Activated naive CD8-positive, alpha-beta T cell treated with anti-CD3 and anti-CD28 coated beads, Interleukin-2, amount 10 ng/mL, durations not matched to agents 7 days and 5 days (primary cell): ENCODE data around the gene SLC39A11. TPM values are rescaled to one million over a fixed set of nuclear protein-coding genes. Genes with fewer than 3 reads are reported as not detected.

Source experiments
- ATAC-seq: fragments of 150-1000 bp; cut with Tn5 transposase; one replicate; pipeline ENCODE4 v1.10.0; 2021; ENCODE audit warnings: low read depth, moderate library complexity
- POLR2A ChIA-PET: fragments of 350-600 bp; sonication (Branson Sonifier 250); formaldehyde crosslinking; loops from one replicate; lab custom pipeline; 2021; ENCODE audit warnings: antibody characterized with exemption; lab: Charles Lee
- DNase-seq: peaks from one replicate; pipeline ENCODE4 v3.0.0; 2021
- H3K27ac Mint-ChIP-seq: one replicate; pipeline ENCODE4 v1.8.0; 2022; ENCODE audit warnings: mild to moderate bottlenecking, mixed read lengths
- H3K27me3 Mint-ChIP-seq: one replicate; pipeline ENCODE4 v1.8.0; 2022; ENCODE audit warnings: mild to moderate bottlenecking, moderate library complexity, mixed read lengths
- H3K36me3 Mint-ChIP-seq: one replicate; pipeline ENCODE4 v1.8.0; 2021; ENCODE audit warnings: mild to moderate bottlenecking, mixed read lengths
- H3K4me1 Mint-ChIP-seq: one replicate; pipeline ENCODE4 v1.8.0; 2021; ENCODE audit warnings: mixed read lengths
- H3K4me3 Mint-ChIP-seq: one replicate; pipeline ENCODE4 v1.8.0; 2022; ENCODE audit warnings: mild to moderate bottlenecking, moderate library complexity, mixed read lengths
- H3K9me3 Mint-ChIP-seq: one replicate; pipeline ENCODE4 v1.8.0; 2021; ENCODE audit warnings: mixed read lengths
- total RNA-seq, 2 experiments: library from RNA; stranded (reverse); gene quantifications; one replicate each; pipeline ENCODE4 v1.2.3, GENCODE V29; 2021

The SLC39A11 gene
- total RNA-seq, 2 experiments from 2014 or later = 18.2 to 18.8 TPM

DNA sequence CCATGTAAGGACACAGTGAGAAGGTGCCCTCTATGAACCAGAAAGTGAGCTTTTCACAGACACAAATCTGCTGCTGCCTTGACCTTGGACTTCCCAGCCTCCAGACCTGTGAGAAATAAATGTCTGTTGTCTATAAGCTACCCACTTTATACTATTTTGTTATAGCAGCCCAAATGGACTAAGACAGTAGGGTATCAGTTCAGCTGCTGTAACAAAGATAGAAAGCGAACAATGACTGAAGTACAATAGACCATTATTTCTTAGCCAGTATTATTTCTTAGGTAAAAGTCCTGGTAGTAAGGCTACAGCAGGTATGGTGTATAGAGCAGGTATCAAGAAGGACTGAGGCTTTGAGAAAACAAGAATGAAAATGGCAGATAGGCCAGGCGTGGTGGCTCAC lies 117.0 kb downstream of the SLC39A11 start:
- H3K4me1 Mint-ChIP-seq = peaks cover 7% of the 10 kb centered on the region
- peaks cover 3% of the 10 kb centered on the region for H3K9me3 Mint-ChIP-seq
- no peaks in the 10 kb centered on the region for H3K27me3 Mint-ChIP-seq
- no peak overlapping the region for H3K27ac Mint-ChIP-seq
- POLR2A ChIA-PET = no interaction called here
- H3K4me3 Mint-ChIP-seq = no peak overlapping the region
- ATAC-seq (no peak), DNase-seq (no peak)
- peaks cover 4% of the 10 kb centered on the region for H3K36me3 Mint-ChIP-seq

DNA sequence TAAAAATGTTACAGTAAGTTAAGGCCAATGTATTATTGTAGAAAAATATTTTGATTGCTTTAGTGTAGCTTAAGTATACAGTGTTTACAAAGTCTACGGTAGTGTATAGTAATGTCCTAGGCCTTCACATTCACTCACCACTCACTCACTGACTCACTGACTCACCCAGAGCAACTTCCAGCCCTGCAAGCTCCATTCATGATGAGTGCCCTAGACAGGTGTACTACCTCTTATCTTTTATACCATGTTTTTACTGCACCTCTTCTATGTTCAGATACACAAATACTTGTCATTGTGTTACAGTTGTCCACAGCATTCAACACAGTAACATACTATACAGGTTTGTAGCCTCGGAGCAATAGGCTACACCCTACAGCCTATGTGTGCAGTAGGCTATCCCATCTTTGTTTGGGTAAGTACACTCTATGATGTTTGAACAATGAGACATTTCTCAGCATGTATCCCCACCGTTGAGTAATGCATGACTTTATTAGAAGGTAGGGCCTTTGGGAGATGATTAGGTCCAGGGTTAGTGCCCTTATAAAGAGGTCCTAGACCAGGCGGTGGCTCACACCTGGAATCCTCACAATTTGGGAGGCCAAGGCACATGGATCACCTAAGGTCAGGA lies 117.8 kb downstream of the SLC39A11 start:
- Mint-ChIP-seq H3K27me3 (no peaks in the 10 kb centered on the region), H3K27ac (no peak overlapping the region), H3K4me1 (peaks cover 7% of the 10 kb centered on the region), H3K4me3 (no peak overlapping the region), H3K36me3 (peaks cover 2% of the 10 kb centered on the region), H3K9me3 (peaks cover 2% of the 10 kb centered on the region)
- DNase-seq (no peak), ATAC-seq (no peak)
- POLR2A ChIA-PET = interaction anchor here (0.7 kb wide), 2 partner anchors 50 to 187 kb away, joined by 3 to 4 read pairs; no protein-coding TSS in a partner anchor

DNA sequence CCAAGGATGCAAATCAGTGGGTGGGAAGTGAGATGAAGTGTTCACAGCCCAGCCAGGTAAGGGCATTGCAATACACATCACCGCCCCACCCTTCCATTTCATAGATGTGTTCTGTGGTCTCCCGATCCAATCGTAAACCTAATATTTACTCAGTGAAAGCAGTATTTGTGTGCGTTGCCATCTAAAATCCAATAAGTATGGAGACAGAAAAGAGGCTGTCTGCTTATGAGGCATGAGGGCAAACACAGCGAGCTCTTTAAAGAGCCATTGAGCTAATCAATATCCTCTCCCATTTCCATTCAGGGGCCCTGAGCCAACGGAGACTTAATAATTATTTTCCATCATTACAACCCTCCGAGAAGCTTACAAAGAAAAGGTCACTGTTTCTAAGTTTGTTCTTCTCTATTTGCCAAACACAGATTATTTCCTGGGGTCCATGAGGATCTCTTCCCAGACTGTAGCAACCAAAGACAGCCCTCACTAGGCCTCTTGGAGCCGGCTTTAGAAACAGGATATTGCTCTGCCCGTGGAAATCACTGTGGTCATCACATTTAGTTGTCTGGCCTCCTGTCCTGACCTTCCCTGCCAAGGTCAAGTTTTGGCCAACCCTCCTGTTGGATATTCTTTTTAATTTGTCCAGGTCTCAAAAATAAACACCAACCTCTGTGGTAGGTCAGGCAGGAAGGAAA lies 120.1 kb downstream of the SLC39A11 start:
- Mint-ChIP-seq H3K27me3 (no peaks in the 10 kb centered on the region), H3K4me1 (no peaks in the 10 kb centered on the region), H3K4me3 (no peak overlapping the region), H3K27ac (no peak overlapping the region), H3K36me3 (no peaks in the 10 kb centered on the region), H3K9me3 (peaks cover 2% of the 10 kb centered on the region)
- no peak for ATAC-seq
- DNase-seq = no peak
- POLR2A ChIA-PET = no interaction called here

DNA sequence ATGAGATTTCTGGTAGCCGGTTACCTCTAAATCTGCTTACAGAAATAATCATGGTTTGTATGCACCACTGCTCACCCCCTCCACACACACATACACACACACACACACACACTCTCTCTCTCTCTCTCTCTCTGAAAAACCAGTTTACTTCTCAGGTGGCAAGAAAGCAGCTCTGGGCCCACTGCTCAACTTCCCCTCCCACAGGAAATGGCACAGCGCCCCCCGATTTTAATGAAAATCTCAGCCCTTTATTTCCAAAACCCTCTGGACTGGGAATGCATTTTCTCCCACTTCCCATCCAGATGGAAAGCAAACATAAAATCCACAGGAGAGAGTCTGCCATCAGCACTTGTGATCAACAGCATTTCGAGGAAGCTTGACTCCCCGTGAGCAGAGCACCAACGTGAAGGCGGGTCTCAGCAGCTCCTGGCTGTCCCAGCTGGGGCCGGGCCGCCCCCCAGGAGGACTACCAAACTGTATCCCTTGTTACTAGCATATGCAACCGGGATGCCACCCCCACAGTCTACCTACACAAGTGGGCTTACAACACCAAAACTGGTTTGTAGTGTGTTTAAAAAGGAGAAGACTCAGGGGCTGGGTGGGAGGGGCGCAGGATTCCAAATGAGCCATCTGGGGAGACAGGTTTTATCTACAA lies 121.1 kb downstream of the SLC39A11 start:
- ATAC-seq (no peak), DNase-seq (no peak)
- Mint-ChIP-seq H3K36me3 (no peaks in the 10 kb centered on the region), H3K4me3 (no peak overlapping the region), H3K27me3 (no peaks in the 10 kb centered on the region), H3K4me1 (no peaks in the 10 kb centered on the region), H3K9me3 (peaks cover 2% of the 10 kb centered on the region), H3K27ac (no peak overlapping the region)
- POLR2A ChIA-PET = no interaction called here

DNA sequence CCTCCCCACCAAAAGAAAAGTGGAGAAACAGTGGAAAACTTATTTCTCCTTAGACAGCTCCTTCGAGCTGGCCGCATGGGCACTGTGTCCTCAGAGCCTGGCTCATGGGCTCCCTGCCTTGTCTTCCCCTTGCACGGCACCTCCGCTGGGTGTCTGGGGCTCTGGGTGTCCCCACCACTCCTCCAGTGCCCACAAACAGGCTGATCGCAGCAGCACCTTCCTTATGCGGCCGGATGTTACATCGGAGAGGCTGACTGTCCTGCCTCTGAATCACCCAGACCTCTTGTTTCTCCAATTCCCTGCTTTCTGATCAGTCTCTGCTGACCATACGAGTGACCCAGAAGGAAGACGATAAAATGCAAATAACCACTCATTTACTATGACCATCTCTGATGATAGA lies 121.7 kb downstream of the SLC39A11 start:
- no peak overlapping the region for H3K27ac Mint-ChIP-seq
- H3K4me3 Mint-ChIP-seq = no peak overlapping the region
- H3K9me3 Mint-ChIP-seq = no peaks in the 10 kb centered on the region
- H3K27me3 Mint-ChIP-seq = no peaks in the 10 kb centered on the region
- ATAC-seq (no peak), DNase-seq (no peak)
- H3K4me1 Mint-ChIP-seq = no peaks in the 10 kb centered on the region
- POLR2A ChIA-PET = no interaction called here
- no peaks in the 10 kb centered on the region for H3K36me3 Mint-ChIP-seq

DNA sequence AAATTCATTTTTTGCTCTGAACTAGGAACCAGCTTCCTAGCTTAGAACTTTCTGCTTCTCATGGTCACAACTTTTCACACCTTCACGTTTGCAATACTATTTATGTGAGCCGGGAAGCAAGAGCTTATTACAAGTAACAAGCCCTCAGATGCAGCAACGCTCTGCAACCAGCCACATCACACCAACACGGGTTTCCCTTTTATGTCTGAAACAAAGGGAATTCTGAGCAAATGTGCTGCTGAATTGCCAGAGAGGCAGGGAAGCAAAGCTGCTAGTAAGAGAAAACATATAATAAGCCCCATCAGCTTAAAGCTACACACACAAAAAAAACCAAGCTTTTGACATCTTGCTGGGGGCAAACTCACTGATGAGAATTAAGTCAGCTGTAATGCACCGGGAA lies 122.2 kb downstream of the SLC39A11 start:
- no peaks in the 10 kb centered on the region for H3K4me1 Mint-ChIP-seq
- no peak for DNase-seq
- no peak for ATAC-seq
- no peak overlapping the region for H3K4me3 Mint-ChIP-seq
- no peak overlapping the region for H3K27ac Mint-ChIP-seq
- no peaks in the 10 kb centered on the region for H3K36me3 Mint-ChIP-seq
- POLR2A ChIA-PET = no interaction called here
- H3K27me3 Mint-ChIP-seq = no peaks in the 10 kb centered on the region
- no peaks in the 10 kb centered on the region for H3K9me3 Mint-ChIP-seq

DNA sequence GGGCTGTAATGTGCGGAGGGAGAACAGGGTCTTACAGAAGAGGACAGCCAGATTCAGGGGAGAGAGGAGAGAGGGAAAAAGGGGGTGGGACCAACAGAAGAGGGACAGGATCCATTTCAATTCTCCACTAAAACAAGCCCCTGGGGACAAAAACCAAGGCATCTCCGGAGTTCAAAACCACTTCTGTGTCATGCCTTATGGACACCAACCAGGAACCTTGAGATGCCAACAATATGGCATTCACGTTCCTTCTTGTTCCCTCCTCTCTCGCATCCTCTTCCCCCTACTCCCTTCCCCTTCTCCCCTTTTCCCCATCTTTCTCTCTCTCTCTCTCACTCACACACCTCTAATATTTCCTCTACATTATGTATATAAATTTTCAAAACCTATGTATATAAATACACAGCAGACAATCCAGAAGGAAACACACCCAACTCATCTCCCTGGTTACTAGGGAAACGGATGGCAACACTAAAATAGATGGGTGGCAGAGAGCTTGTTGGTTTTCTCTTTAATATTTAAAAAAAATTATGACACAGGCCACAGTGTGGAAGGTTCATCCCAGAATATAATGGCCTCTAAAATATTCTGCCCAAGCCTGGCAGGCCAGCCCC lies 123.1 kb downstream of the SLC39A11 start:
- Mint-ChIP-seq H3K27me3 (no peaks in the 10 kb centered on the region), H3K27ac (no peak overlapping the region), H3K4me3 (no peak overlapping the region), H3K4me1 (no peaks in the 10 kb centered on the region), H3K36me3 (no peaks in the 10 kb centered on the region), H3K9me3 (no peaks in the 10 kb centered on the region)
- DNase-seq (no peak), ATAC-seq (no peak)
- POLR2A ChIA-PET = no interaction called here

DNA sequence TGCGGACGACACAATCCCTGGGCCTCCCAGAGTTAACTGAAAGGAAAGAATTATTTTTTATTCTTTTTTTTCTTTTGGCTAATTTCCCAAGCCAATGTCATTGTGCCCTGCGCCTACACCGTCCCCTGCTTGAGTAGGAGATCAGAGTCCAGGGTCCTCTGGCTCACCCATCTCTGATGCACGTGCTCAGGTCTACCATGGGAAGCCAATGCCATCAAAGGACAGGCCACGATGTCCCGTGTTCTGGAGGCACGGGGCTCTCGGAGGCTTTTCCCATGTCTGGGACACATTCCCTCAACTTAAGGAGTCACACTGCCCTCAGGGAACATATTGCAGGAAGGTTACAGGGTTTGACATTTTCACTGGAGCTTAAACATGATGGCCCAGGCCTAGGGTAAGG lies 123.7 kb downstream of the SLC39A11 start:
- Mint-ChIP-seq H3K27ac (no peak overlapping the region), H3K4me3 (no peak overlapping the region), H3K27me3 (no peaks in the 10 kb centered on the region), H3K9me3 (no peaks in the 10 kb centered on the region), H3K36me3 (no peaks in the 10 kb centered on the region), H3K4me1 (no peaks in the 10 kb centered on the region)
- DNase-seq (no peak), ATAC-seq (no peak)
- POLR2A ChIA-PET = no interaction called here

DNA sequence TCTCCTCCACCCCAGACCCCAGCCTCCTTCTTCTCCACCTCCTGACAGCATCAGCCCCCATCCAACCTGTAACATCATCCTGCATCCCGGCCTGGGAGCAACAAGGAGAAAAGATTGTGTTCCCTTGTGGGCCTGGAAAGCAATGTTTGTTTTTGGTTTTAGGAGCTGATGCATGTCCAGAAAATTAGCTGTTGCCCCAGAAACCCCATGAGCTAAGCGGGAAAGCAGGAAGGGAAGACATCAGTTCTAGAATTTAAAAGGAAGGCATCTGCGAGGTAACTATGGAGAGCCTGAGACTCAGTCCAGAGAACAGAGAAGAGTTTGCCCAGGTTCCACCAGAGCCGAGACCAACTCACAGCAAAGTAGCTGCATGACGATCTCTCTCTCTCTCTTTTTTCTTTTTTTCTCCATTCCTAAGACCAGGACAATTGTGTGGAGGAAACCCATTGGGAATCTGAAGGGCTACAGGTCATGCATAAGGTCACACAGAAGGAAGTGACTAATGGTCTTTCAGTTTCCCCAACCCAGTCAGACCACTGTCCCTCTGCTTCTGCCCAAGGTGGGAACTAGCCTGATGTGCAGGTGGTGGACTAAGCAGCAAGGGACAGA lies 124.4 kb downstream of the SLC39A11 start:
- DNase-seq (no peak), ATAC-seq (no peak)
- Mint-ChIP-seq H3K27ac (no peak overlapping the region), H3K27me3 (no peaks in the 10 kb centered on the region), H3K4me1 (no peaks in the 10 kb centered on the region), H3K36me3 (no peaks in the 10 kb centered on the region), H3K9me3 (no peaks in the 10 kb centered on the region), H3K4me3 (no peak overlapping the region)
- POLR2A ChIA-PET = no interaction called here

DNA sequence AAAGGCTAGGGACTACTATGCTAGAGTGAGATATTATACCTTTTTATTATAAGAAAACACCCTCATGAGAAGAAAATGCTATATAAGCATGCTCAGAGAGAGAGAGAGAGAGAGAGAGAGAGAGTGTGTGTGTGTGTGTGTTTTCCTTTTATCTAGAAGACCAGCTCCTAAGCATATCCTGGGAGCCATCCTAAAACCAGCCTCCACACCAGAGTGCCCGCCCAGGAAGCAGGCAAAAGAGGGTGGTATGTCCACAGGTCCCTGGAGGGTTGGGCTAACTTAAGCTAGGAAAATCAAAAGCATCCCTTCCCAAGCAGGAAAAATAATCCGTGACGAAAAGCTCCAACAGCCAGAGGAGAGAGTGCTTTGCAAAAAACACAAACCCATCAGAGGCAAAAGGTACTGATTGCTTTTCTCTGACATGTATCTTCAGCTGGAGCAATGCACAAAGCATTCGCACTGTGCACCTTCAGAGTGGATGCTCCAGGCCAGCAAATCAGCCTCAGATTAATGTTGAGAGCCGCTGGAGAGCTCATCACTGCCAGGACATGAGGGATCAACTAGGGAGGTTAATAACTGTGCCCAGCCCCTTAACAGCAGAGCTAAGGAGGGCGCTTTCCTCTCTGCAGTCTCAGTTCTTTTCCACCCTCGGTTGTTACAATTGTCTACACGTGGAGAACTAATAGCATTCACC lies 125.1 kb downstream of the SLC39A11 start:
- H3K9me3 Mint-ChIP-seq = no peaks in the 10 kb centered on the region
- no peaks in the 10 kb centered on the region for H3K36me3 Mint-ChIP-seq
- POLR2A ChIA-PET = no interaction called here
- no peaks in the 10 kb centered on the region for H3K4me1 Mint-ChIP-seq
- H3K27me3 Mint-ChIP-seq = no peaks in the 10 kb centered on the region
- no peak overlapping the region for H3K4me3 Mint-ChIP-seq
- no peak overlapping the region for H3K27ac Mint-ChIP-seq
- no peak for DNase-seq
- no peak for ATAC-seq

DNA sequence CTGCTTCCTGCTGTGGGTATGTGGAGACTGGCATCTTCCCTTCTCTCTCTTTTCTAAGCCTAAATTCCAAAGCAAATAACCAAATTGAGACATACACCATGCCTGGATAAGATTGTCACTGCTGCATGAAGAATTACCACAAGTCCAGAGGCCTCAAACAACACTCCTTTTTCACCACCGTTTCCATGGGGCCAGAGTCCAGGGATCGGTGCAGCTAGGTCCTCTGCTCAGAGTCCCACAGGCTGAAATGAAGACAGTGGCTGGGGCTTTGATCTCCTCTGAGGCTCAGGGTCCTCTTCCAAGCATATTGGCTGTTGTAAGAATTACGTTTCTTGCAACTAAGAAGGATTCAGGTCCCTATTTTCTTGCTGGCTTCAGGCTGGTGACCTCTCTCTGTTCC lies 130.4 kb downstream of the SLC39A11 start:
- Mint-ChIP-seq H3K4me1 (no peaks in the 10 kb centered on the region), H3K27me3 (no peaks in the 10 kb centered on the region), H3K27ac (no peak overlapping the region), H3K9me3 (no peaks in the 10 kb centered on the region), H3K4me3 (no peak overlapping the region), H3K36me3 (no peaks in the 10 kb centered on the region)
- ATAC-seq (no peak), DNase-seq (no peak)
- POLR2A ChIA-PET = no interaction called here

DNA sequence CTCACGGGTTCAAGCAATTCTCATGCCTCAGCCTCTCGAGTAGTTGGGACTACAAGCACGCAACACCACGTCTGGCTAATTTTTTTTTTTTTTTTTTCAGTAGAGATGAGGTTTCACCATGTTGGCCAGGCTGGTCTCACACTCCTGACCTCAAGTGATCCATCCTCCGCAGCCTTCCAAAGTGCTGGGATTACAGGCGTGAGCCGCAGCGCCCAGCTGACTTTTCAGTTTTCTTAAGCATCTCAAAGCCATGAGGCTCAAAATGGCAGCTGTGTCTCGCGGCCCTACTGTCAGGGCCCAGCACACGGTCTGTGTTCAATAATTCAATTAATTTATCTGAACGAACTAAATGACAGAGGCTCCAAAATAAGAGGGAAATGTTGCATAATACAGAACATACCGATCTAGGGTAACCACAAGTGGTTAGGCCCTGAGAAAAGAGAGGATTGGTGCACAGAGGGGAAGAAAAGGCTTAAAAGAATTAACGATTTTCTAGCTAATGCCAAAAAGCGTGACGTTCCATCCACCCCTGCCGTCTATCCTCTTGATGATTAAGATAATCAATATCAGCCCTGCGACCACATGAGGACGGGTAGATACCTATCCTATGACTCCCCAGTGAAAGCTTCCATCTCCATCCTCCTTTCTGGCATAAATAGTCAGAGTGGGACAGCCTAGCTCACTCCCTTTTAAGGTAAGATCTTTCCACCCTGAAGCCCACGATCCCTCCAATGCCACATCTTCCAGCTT lies 136.9 kb downstream of the SLC39A11 start:
- ATAC-seq = no peak
- DNase-seq = no peak
- Mint-ChIP-seq H3K27me3 (no peaks in the 10 kb centered on the region), H3K27ac (no peak overlapping the region), H3K36me3 (no peaks in the 10 kb centered on the region), H3K4me1 (no peaks in the 10 kb centered on the region), H3K9me3 (no peaks in the 10 kb centered on the region), H3K4me3 (no peak overlapping the region)
- POLR2A ChIA-PET = interaction anchor here (0.6 kb wide), 1 partner anchor 187 kb away, joined by 3 read pairs; no protein-coding TSS in a partner anchor
